ENCODE measurements around the gene SYTL3. TPM values are rescaled to one million over a fixed set of nuclear protein-coding genes. Genes with fewer than 3 reads are reported as not detected.

SYTL3 gene
- total RNA-seq, 2 donors from 2014 or later = 1.3 to 1.8 TPM

DNA sequence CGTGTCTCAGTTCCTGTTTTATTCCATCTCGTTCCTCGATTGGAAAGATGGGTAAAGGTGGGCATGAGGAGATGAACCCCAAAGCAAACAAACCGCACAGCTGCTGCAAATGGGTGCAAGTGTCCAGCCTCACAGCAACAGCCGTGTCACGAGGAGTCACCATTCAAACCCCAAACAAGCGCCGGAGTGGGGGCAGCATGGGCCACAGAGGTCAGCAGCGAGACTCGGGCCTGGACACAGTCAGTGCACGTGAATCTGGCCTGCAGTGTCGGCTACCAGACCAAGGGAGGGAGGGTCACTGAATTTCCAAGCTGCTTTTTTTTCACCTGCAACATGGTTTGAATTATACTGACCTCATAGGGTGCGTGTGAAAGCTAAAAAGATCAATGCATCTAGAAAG is 105.8 kb downstream of the SYTL3 start:
- ATAC-seq (no peak), DNase-seq (no peak)
- Histone ChIP-seq H3K4me1 (peaks cover 17% of the 10 kb centered on the region), H3K27me3 (no peaks in the 10 kb centered on the region), H3K36me3 (replicated peaks in 1 of 2; ENCODE audit: insufficient read depth in 1 of 2, low read depth in 2 of 2) (no peaks in the 10 kb centered on the region), H3K4me3 (no peak overlapping the region), H3K27ac (no peak overlapping the region), H3K9me3 (no peaks in the 10 kb centered on the region)
- intact Hi-C loops (cut with DNase I) = no loop called here
- WGBS, 2 donors = 87 to 95% methylated on average over 7 to 13 of the region's 13 CpGs
- TF ChIP-seq, protein P1, sequence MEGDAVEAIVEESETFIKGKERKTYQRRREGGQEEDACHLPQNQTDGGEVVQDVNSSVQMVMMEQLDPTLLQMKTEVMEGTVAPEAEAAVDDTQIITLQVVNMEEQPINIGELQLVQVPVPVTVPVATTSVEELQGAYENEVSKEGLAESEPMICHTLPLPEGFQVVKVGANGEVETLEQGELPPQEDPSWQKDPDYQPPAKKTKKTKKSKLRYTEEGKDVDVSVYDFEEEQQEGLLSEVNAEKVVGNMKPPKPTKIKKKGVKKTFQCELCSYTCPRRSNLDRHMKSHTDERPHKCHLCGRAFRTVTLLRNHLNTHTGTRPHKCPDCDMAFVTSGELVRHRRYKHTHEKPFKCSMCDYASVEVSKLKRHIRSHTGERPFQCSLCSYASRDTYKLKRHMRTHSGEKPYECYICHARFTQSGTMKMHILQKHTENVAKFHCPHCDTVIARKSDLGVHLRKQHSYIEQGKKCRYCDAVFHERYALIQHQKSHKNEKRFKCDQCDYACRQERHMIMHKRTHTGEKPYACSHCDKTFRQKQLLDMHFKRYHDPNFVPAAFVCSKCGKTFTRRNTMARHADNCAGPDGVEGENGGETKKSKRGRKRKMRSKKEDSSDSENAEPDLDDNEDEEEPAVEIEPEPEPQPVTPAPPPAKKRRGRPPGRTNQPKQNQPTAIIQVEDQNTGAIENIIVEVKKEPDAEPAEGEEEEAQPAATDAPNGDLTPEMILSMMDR (IDR thresholded peaks at IDR 0.05) = no peak
- TF ChIP-seq POLR2A (IDR thresholded peaks at IDR 0.05) = no peak

DNA sequence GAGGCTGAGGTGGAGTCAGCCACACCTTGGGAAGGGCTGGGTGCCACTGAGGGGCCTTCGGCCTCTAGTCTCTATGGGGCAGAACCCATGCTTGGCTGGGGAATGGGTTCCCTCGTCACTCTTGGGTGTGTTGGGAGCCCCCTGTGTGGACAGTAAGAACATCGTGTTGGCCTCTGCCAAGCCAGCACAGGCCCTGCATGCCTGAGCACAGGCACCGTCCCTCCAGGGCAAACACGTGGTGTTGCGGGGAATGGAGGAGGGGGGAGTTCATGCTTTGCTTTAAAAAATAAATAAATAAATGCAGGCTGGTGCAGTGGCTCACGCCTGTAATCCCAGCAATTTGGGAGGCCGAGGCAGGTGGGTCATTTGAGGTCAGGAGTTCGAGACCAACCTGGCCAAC is 106.3 kb downstream of the SYTL3 start:
- Histone ChIP-seq H3K9me3 (no peaks in the 10 kb centered on the region), H3K27me3 (no peaks in the 10 kb centered on the region), H3K27ac (no peak overlapping the region), H3K4me3 (no peak overlapping the region), H3K4me1 (peaks cover 17% of the 10 kb centered on the region), H3K36me3 (replicated peaks in 1 of 2; ENCODE audit: insufficient read depth in 1 of 2, low read depth in 2 of 2) (no peaks in the 10 kb centered on the region)
- intact Hi-C loops (cut with DNase I) = no loop called here
- DNase-seq = no peak
- no peak for ATAC-seq
- 89 to 90% methylated on average over 7 to 9 of the region's 9 CpGs for WGBS, 2 donors
- TF ChIP-seq, protein P1 (IDR thresholded peaks at IDR 0.05) = no peak
- no peak for TF ChIP-seq POLR2A (IDR thresholded peaks at IDR 0.05)

DNA sequence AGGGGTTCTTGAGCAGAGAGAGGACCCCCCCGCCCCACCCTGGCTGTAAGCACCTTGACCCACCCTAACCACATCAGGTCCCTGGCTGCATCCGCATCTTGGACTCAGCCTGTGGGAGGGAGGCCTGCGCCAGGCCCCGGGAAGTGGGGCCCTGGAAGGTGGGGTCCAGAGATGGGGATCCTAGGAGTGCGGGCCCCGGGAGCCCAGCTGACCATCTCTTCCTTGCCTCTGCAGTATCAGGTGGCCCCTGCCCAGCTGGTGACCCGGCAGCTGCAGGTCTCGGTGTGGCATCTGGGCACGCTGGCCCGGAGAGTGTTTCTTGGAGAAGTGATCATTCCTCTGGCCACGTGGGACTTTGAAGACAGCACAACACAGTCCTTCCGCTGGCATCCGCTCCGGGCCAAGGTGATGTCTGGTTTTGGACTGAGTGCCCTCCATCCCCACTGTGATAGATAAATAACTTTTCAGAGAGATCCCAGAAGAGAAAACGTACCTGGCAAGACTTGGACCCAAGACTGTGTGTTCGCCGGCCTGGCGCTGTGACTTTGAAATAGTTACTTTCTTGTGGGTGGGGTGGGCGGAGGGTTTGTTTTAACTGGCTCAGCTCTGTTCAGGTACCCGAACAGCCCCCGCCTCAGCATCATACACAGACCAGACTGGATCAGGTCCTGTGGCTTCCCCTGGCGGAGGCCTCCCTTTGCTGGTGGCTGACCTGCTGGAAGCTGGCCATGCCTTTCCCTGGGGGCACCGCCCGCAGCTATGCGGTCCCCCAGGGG is 107.3 kb downstream of the SYTL3 start:
- Histone ChIP-seq H3K27me3 (no peaks in the 10 kb centered on the region), H3K4me3 (no peak overlapping the region), H3K4me1 (peaks cover 10% of the 10 kb centered on the region), H3K9me3 (no peaks in the 10 kb centered on the region), H3K27ac (no peak overlapping the region), H3K36me3 (replicated peaks in 1 of 2; ENCODE audit: insufficient read depth in 1 of 2, low read depth in 2 of 2) (no peaks in the 10 kb centered on the region)
- intact Hi-C loops (cut with DNase I) = no loop called here
- ATAC-seq (no peak), DNase-seq (no peak)
- WGBS, 2 donors = 85 to 88% methylated on average over 16 to 23 of the region's 25 CpGs
- TF ChIP-seq, protein P1 (IDR thresholded peaks at IDR 0.05) = no peak
- no peak for TF ChIP-seq POLR2A (IDR thresholded peaks at IDR 0.05)

DNA sequence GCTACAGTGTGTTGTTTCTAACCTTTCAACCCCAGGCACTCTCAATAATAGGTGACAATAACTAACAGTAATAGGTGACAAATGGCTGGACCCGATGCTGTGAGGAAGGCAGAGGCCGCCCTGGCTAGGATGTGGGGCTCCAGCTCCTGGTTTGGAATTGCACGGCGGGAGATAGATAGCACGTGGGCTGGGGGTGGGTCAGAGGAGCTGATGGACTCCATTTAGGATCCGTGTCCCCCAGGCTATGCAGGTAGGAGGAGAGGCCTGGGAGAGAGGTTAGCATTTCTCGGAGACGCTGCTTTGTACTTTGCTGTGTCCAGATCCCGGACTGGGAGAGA is 107.9 kb downstream of the SYTL3 start:
- intact Hi-C loops (cut with DNase I) = no loop called here
- TF ChIP-seq, protein P1 (IDR thresholded peaks at IDR 0.05) = no peak
- no peak for TF ChIP-seq POLR2A (IDR thresholded peaks at IDR 0.05)
- no peaks in the 10 kb centered on the region for H3K9me3 ChIP-seq

DNA sequence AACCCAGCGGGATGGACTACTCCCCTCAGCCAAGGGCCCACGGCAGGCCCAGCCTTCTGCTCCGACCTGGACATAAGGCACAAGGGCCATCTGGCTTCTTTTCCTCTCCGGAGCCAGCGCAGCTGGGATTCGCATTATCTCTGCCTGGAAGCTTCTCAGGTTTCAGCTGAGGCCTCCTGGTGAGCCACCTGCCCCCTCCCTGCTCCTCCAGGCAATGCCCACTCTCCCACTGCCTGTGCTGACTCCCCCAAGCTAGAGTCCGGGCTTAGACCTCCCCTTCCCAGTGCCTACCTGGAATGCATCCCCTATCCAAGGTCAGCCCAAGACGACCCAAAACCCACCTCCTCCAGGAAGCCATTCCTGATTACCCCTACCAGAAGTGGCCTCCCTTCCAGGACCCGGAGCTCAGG is 108.6 kb downstream of the SYTL3 start:
- Histone ChIP-seq H3K9me3 (no peaks in the 10 kb centered on the region), H3K4me3 (no peak overlapping the region), H3K27ac (no peak overlapping the region), H3K4me1 (peaks cover 9% of the 10 kb centered on the region), H3K27me3 (no peaks in the 10 kb centered on the region), H3K36me3 (replicated peaks in 1 of 2; ENCODE audit: insufficient read depth in 1 of 2, low read depth in 2 of 2) (no peaks in the 10 kb centered on the region)
- intact Hi-C loops (cut with DNase I) = no loop called here
- peak in 1 of 4 donors; percentile 23 for DNase-seq
- WGBS, 2 donors = 39 to 51% methylated on average over 9 of the region's 9 CpGs
- no peak for ATAC-seq
- TF ChIP-seq, protein P1 (IDR thresholded peaks at IDR 0.05) = no peak
- no peak for TF ChIP-seq POLR2A (IDR thresholded peaks at IDR 0.05)

More for the DNA sequence above, 107.9 kb downstream of the SYTL3 start:
- no peaks in the 10 kb centered on the region for H3K27me3 ChIP-seq
- ATAC-seq (no peak), DNase-seq (no peak)
- no peak overlapping the region for H3K4me3 ChIP-seq
- WGBS, 2 donors = 83 to 88% methylated on average over 9 of the region's 9 CpGs
- no peak overlapping the region for H3K27ac ChIP-seq
- no peaks in the 10 kb centered on the region for H3K36me3 ChIP-seq (replicated peaks in 1 of 2; ENCODE audit: insufficient read depth in 1 of 2, low read depth in 2 of 2)
- peaks cover 8% of the 10 kb centered on the region for H3K4me1 ChIP-seq

Data from body of pancreas (tissue), 4 donors.